PC-3 (cell line): ENCODE measurements around the gene OBP2A. TPM values are rescaled to one million over a fixed set of nuclear protein-coding genes. Genes with fewer than 3 reads are reported as not detected.
"Not testable (repeated sequence)": the region's sequence is repeated elsewhere in the genome, so short reads cannot be mapped to it uniquely, and the experiment has no call there.

Experiments
- ATAC-seq: fragments of 200-7000 bp; cut with Tn5 transposase; 2 replicates; pipeline ENCODE4 v1.9.1; 2020; ENCODE audit warnings: mild to moderate bottlenecking, moderate library complexity
- BruUV-seq: library from RNA; stranded (reverse); fragments of 400-500 nt; replicated peaks from 2 replicates; lab custom pipeline; 2021; lab: Mats Ljungman, UMichigan
- CTCF ChIA-PET: fragments of 300-600 bp; sonication (Branson Sonifier 250); formaldehyde crosslinking; loops from one replicate; lab custom pipeline; 2022; ENCODE audit warnings: antibody characterized with exemption; lab: Charles Lee
- POLR2A ChIA-PET: fragments of 300-600 bp; sonication (Branson Sonifier 250); formaldehyde crosslinking; loops from one replicate; lab custom pipeline; 2022; ENCODE audit warnings: antibody characterized with exemption; ENCODE audit not compliant: unreplicated experiment; lab: Charles Lee
- DNase-seq: peaks from one replicate; pipeline ENCODE4 v3.0.0-alpha.2; 2015
- H2AFZ ChIP-seq: fragments of 300-600 bp; sonication (generic); 2 replicates; pipeline ENCODE4 v1.6.0; 2016; ENCODE audit warnings: antibody characterized with exemption, low read length
- H3F3A ChIP-seq: fragments of 300-600 bp; sonication (generic); one replicate; pipeline ENCODE4 v1.6.0; 2017; ENCODE audit warnings: antibody characterized with exemption, low read length, control low read depth, mild to moderate bottlenecking; ENCODE audit not compliant: unreplicated experiment
- H3K27ac ChIP-seq: fragments of 300-600 bp; sonication (generic); 2 replicates; pipeline ENCODE4 v1.5.1; 2016; ENCODE audit warnings: mild to moderate bottlenecking, low read length
- H3K27me3 ChIP-seq: fragments of 300-600 bp; sonication (generic); 2 replicates; pipeline ENCODE4 v1.6.1; 2016; ENCODE audit warnings: low read length, mixed read lengths
- H3K36me3 ChIP-seq: fragments of 300-600 bp; sonication (generic); 2 replicates; pipeline ENCODE4 v1.6.1; 2016; ENCODE audit warnings: low read depth, mixed run types, low read length, mixed read lengths
- H3K4me1 ChIP-seq: fragments of 300-600 bp; sonication (generic); 2 replicates; pipeline ENCODE4 v1.5.1; 2016; ENCODE audit warnings: low read length; ENCODE audit not compliant: insufficient read depth
- H3K4me2 ChIP-seq: fragments of 300-600 bp; sonication (generic); 2 replicates; pipeline ENCODE4 v1.6.0; 2016; ENCODE audit warnings: low read length
- H3K4me3 ChIP-seq: fragments of 300-600 bp; sonication (generic); 2 replicates; pipeline ENCODE4 v1.5.1; 2016; ENCODE audit warnings: mild to moderate bottlenecking, low read length, mixed read lengths
- H3K79me2 ChIP-seq: fragments of 300-600 bp; sonication (generic); 2 replicates; pipeline ENCODE4 v1.6.1; 2017; ENCODE audit warnings: low read length, mixed read lengths
- H3K9ac ChIP-seq: fragments of 300-600 bp; sonication (generic); 2 replicates; pipeline ENCODE4 v1.6.0; 2016; ENCODE audit warnings: mild to moderate bottlenecking, low read length
- H3K9me2 ChIP-seq: fragments of 300-600 bp; sonication (generic); replicated peaks from 2 replicates; pipeline ENCODE4 v1.6.1; 2016; ENCODE audit warnings: mixed run types, low read length, mixed read lengths
- H3K9me3 ChIP-seq: fragments of 300-600 bp; sonication (generic); 2 replicates; pipeline ENCODE4 v1.6.1; 2016; ENCODE audit warnings: low read length, mixed read lengths
- H4K20me1 ChIP-seq: fragments of 300-600 bp; sonication (generic); 2 replicates; pipeline ENCODE4 v1.6.1; 2016; ENCODE audit warnings: low read length, mixed read lengths
- CTCF ChIP-seq: fragments of 300-600 bp; sonication (generic); conservative IDR thresholded peaks from 2 replicates; pipeline ENCODE4 v1.5.1; 2017; ENCODE audit warnings: antibody characterized with exemption, low read depth, mild to moderate bottlenecking, low read length
- EZH2 ChIP-seq: fragments of 300-600 bp; sonication (generic); IDR thresholded peaks from one replicate; pipeline ENCODE4 v1.6.1; 2017; ENCODE audit warnings: antibody characterized with exemption, mild to moderate bottlenecking, low read length; ENCODE audit not compliant: unreplicated experiment
- EZH2phosphoT487 ChIP-seq: fragments of 300-600 bp; sonication (generic); IDR thresholded peaks from 2 replicates; pipeline ENCODE4 v1.6.1; 2018; ENCODE audit warnings: mild to moderate bottlenecking, antibody characterized with exemption, low read length, borderline replicate concordance
- intact Hi-C: fragments of 100-400 bp; cut with micrococcal nuclease; formaldehyde crosslinking; loops from 2 replicates; pipeline ENCODE4 v1.9.0; 2023
- total RNA-seq: library from RNA; depleted of rRNA; stranded (reverse); fragments of >200 nt; gene quantifications from 2 replicates; pipeline ENCODE4 v1.2.3, GENCODE V29; 2014

Gene OBP2A
- total RNA-seq, 1 experiment from 2014 or later, result not detected

- Histone ChIP-seq H3K79me2 (no peaks in the 10 kb centered on the region), H3K36me3 (no peaks in the 10 kb centered on the region), H3F3A (no peaks in the 10 kb centered on the region), H3K9me2 (no peaks in the 10 kb centered on the region), H2AFZ (no peak overlapping the region), H3K9ac (no peak overlapping the region), H3K4me1 (no peaks in the 10 kb centered on the region), H3K27me3 (no peaks in the 10 kb centered on the region), H3K4me3 (no peak overlapping the region), H3K9me3 (no peaks in the 10 kb centered on the region), H3K4me2 (no peak overlapping the region), H4K20me1 (no peaks in the 10 kb centered on the region), H3K27ac (no peak overlapping the region)
- intact Hi-C loops, result no loop called here
- ChIA-PET POLR2A (no interaction called here), CTCF (no interaction called here)
- BruUV-seq, result no TSS peak
- DNase-seq (no peak), ATAC-seq (no peak)
- TF ChIP-seq EZH2 (no peak), CTCF (no peak), EZH2phosphoT487 (no peak)
Measured at GRCh38 chr9:135531096-135531495, 14.8 kb upstream of the OBP2A start.

GRCh38 chr9:135533113-135533512 lies 12.8 kb upstream of the OBP2A start:
- ChIA-PET CTCF (no interaction called here), POLR2A (no interaction called here)
- no peak overlapping the region for H3K4me2 ChIP-seq
- no peaks in the 10 kb centered on the region for H3K79me2 ChIP-seq
- no TSS peak for BruUV-seq
- intact Hi-C loops, result no loop called here
- H3K4me3 ChIP-seq, result no peak overlapping the region
- H3K27me3 ChIP-seq, result peaks cover 6% of the 10 kb centered on the region
- H3K9me2 ChIP-seq, result no peaks in the 10 kb centered on the region
- no peak overlapping the region for H3K27ac ChIP-seq
- H2AFZ ChIP-seq, result no peak overlapping the region
- H4K20me1 ChIP-seq, result no peaks in the 10 kb centered on the region
- no peaks in the 10 kb centered on the region for H3F3A ChIP-seq
- no peak for DNase-seq
- no peaks in the 10 kb centered on the region for H3K9me3 ChIP-seq
- ATAC-seq, result no peak; the same call in 1 of the 2 replicates
- H3K4me1 ChIP-seq, result no peaks in the 10 kb centered on the region
- no peak overlapping the region for H3K9ac ChIP-seq
- H3K36me3 ChIP-seq, result no peaks in the 10 kb centered on the region
- TF ChIP-seq CTCF (no peak), EZH2 (no peak), EZH2phosphoT487 (no peak)

- no peak for DNase-seq
- Histone ChIP-seq H3K9me3 (no peaks in the 10 kb centered on the region), H3K4me3 (no peak overlapping the region), H3K27ac (no peak overlapping the region), H3K9ac (no peak overlapping the region), H3K36me3 (no peaks in the 10 kb centered on the region), H3K9me2 (no peaks in the 10 kb centered on the region), H4K20me1 (no peaks in the 10 kb centered on the region), H2AFZ (no peak overlapping the region), H3F3A (no peaks in the 10 kb centered on the region), H3K79me2 (no peaks in the 10 kb centered on the region), H3K27me3 (peaks cover 11% of the 10 kb centered on the region), H3K4me2 (no peak overlapping the region), H3K4me1 (no peaks in the 10 kb centered on the region)
- no peak for TF ChIP-seq EZH2
- no peak for TF ChIP-seq EZH2phosphoT487
- TF ChIP-seq CTCF, result no peak
- ChIA-PET CTCF (no interaction called here), POLR2A (no interaction called here)
- no TSS peak for BruUV-seq
- intact Hi-C loops, result no loop called here
- ATAC-seq, result no peak
Measured at GRCh38 chr9:135533674-135534073, 12.3 kb upstream of the OBP2A start.

- H3K27ac ChIP-seq, BruUV-seq, H3K9ac ChIP-seq, H3K36me3 ChIP-seq, H3K4me3 ChIP-seq, H3K79me2 ChIP-seq, H3K4me2 ChIP-seq, intact Hi-C loops, ATAC-seq, H3F3A ChIP-seq, DNase-seq, CTCF ChIA-PET, H2AFZ ChIP-seq, H3K9me3 ChIP-seq, H3K4me1 ChIP-seq, POLR2A ChIA-PET, H4K20me1 ChIP-seq, H3K9me2 ChIP-seq: not testable (repeated sequence)
- peaks cover 17% of the 10 kb centered on the region for H3K27me3 ChIP-seq
Measured at GRCh38 chr9:135534192-135534711, 11.7 kb upstream of the OBP2A start.
